GM12891 (cell line): ENCODE data around the gene FERMT1.

Experiments used
- PAX5 ChIP-seq: IDR thresholded peaks from 2 replicates; pipeline ENCODE4 v1.6.1; 2011; ENCODE audit warnings: low read length, moderate library complexity, mild to moderate bottlenecking; ENCODE audit not compliant: insufficient read depth, severe bottlenecking
- POLR2A ChIP-seq: IDR thresholded peaks from 2 replicates; pipeline ENCODE4 v1.6.1; 2011; ENCODE audit warnings: low read depth, low read length, control low read depth

DNA sequence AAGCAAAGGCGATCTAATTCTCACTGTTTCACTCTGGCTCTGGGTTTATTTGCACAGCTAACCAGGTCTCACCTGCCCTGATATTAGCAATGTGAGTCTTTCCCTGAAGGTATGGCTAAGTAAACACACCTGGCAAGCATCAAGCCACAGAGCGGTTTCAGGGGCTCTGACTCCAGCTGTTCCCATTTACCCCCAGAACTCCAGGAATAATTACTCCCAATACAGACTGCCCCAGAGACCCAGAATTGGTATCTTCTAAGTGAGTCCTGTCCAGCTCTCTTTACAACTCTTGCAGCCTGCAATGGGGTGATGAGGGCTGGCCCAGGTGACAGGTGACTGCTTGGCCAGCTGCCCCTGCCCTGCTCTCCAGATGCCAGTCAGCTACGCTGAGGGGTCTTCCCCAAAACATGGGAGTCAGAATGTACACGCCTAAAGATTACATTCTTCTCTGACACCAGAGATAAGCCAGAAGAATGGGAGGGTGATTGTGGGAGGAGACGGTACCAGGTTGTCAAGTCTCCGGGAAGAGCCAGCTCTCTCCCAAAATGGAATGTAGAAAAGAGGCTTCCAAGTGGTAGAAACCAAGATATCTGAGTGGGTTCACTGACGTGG is 64.0 kb downstream of the FERMT1 start:
- TF ChIP-seq POLR2A (no peak), PAX5 (no peak)
